GM23338 (cell line): ENCODE results near the gene TMEM98. TPM values are rescaled to one million over a fixed set of nuclear protein-coding genes. Genes with fewer than 3 reads are reported as not detected.

ENCODE experiments used
- ATAC-seq: fragments of 200-7000 bp; cut with Tn5 transposase; 3 replicates; pipeline ENCODE4 v1.9.1; 2020
- DNase-seq: peaks from one replicate; pipeline ENCODE4 v3.0.0-alpha.2; 2015; ENCODE audit warnings: low spot score
- H2AFZ ChIP-seq: fragments of 200-600 bp; sonication (generic); 2 replicates; pipeline ENCODE4 v1.8.0; 2016; ENCODE audit warnings: antibody characterized with exemption, mild to moderate bottlenecking, moderate library complexity
- H3F3A ChIP-seq: fragments of 200-600 bp; sonication (generic); replicated peaks from 2 replicates; pipeline ENCODE4 v1.8.0; 2017; ENCODE audit warnings: antibody characterized with exemption, mixed run types, low read depth
- H3K27ac ChIP-seq: fragments of 200-600 bp; sonication (generic); 2 replicates; pipeline ENCODE4 v1.6.1; 2016; ENCODE audit warnings: low read depth
- H3K27me3 ChIP-seq: fragments of 200-600 bp; sonication (generic); 2 replicates; pipeline ENCODE4 v1.8.0; 2016; ENCODE audit warnings: mild to moderate bottlenecking, mixed run types, moderate library complexity; ENCODE audit not compliant: insufficient read depth
- H3K36me3 ChIP-seq: fragments of 200-600 bp; sonication (generic); 2 replicates; pipeline ENCODE4 v1.8.0; 2016; ENCODE audit warnings: mild to moderate bottlenecking; ENCODE audit not compliant: insufficient read depth
- H3K4me1 ChIP-seq: fragments of 200-600 bp; sonication (generic); 2 replicates; pipeline ENCODE4 v1.8.0; 2016; ENCODE audit warnings: mild to moderate bottlenecking, moderate library complexity; ENCODE audit not compliant: insufficient read depth
- H3K4me2 ChIP-seq: fragments of 200-600 bp; sonication (generic); 2 replicates; pipeline ENCODE4 v1.7.1; 2017; ENCODE audit warnings: mixed run types
- H3K4me3 ChIP-seq: fragments of 200-600 bp; sonication (generic); 2 replicates; pipeline ENCODE4 v1.6.1; 2016; ENCODE audit warnings: mixed run types
- H3K79me2 ChIP-seq: fragments of 200-600 bp; sonication (generic); replicated peaks from 2 replicates; pipeline ENCODE4 v1.8.0; 2017; ENCODE audit warnings: mild to moderate bottlenecking; ENCODE audit not compliant: insufficient read depth
- H3K9me2 ChIP-seq: fragments of 200-600 bp; sonication (generic); 2 replicates; pipeline ENCODE4 v1.8.0; 2017; ENCODE audit not compliant: insufficient read depth
- H4K20me1 ChIP-seq: fragments of 200-600 bp; sonication (generic); replicated peaks from 2 replicates; pipeline ENCODE4 v1.8.0; 2017; ENCODE audit warnings: mild to moderate bottlenecking; ENCODE audit not compliant: insufficient read depth
- H3K27ac Mint-ChIP-seq: 2 replicates; pipeline ENCODE4 v1.8.0; 2020; ENCODE audit warnings: inconsistent platforms, mild to moderate bottlenecking, moderate library complexity, mixed read lengths
- H3K27me3 Mint-ChIP-seq: 3 replicates; pipeline ENCODE4 v1.8.0; 2022; ENCODE audit warnings: low read depth, mild to moderate bottlenecking, moderate library complexity, mixed read lengths, inconsistent platforms; ENCODE audit not compliant: insufficient read depth, poor library complexity
- H3K36me3 Mint-ChIP-seq: 3 replicates; pipeline ENCODE4 v1.8.0; 2021; ENCODE audit warnings: low read depth, mild to moderate bottlenecking, inconsistent platforms, moderate library complexity, mixed read lengths
- H3K4me1 Mint-ChIP-seq: 3 replicates; pipeline ENCODE4 v1.8.0; 2020; ENCODE audit warnings: mild to moderate bottlenecking, inconsistent platforms, mixed read lengths
- H3K4me3 Mint-ChIP-seq: 3 replicates; pipeline ENCODE4 v1.8.0; 2021; ENCODE audit warnings: moderate library complexity, mild to moderate bottlenecking, inconsistent platforms, mixed read lengths
- H3K9me3 Mint-ChIP-seq: 3 replicates; pipeline ENCODE4 v1.8.0; 2020; ENCODE audit warnings: moderate library complexity, mild to moderate bottlenecking, inconsistent platforms, mixed read lengths
- EZH2phosphoT487 ChIP-seq: fragments of 200-600 bp; sonication (generic); IDR thresholded peaks from one replicate; pipeline ENCODE4 v1.8.1; 2018; ENCODE audit warnings: antibody characterized with exemption; ENCODE audit not compliant: unreplicated experiment
- POLR2AphosphoS5 ChIP-seq: IDR thresholded peaks from 2 replicates; pipeline ENCODE4 v1.6.1; 2016; ENCODE audit warnings: antibody characterized with exemption, low read depth
- REST ChIP-seq: IDR thresholded peaks from one replicate; pipeline ENCODE4 v1.6.1; 2018; ENCODE audit warnings: antibody characterized with exemption; ENCODE audit not compliant: unreplicated experiment
- ZNF114 ChIP-seq: fragments of 250-450 bp; sonication (Bioruptor Pico); IDR thresholded peaks from 2 replicates; pipeline ENCODE4 v1.5.0; 2020; ENCODE audit warnings: mild to moderate bottlenecking, moderate library complexity
- ZNF462 ChIP-seq: fragments of 250-450 bp; sonication (Bioruptor Pico); IDR thresholded peaks from 2 replicates; pipeline ENCODE4 v1.5.0; 2020; ENCODE audit warnings: mild to moderate bottlenecking, moderate library complexity
- polyA plus RNA-seq: library from polyadenylated mRNA; unstranded; fragments of >200 nt; fragmentation: Nextera tagmentation; extraction: Ambion mirVana; gene quantifications from 2 replicates; pipeline ENCODE4 v1.2.1, GENCODE V29; 2016
- total RNA-seq: library from RNA; depleted of rRNA; stranded (reverse); fragments of >200 nt; shearing (Covaris generic); gene quantifications from 2 replicates; pipeline ENCODE4 v1.2.3, GENCODE V29; 2014

The TMEM98 gene
- total and polyA plus RNA-seq, 2 experiments from 2014 or later = 60.4 to 94.8 TPM

- TF ChIP-seq ZNF462 (CRISPR knock-in tag) = no peak
Observed at GRCh38 chr17:32976131-32976530, 48.2 kb downstream of the TMEM98 start (continued).

- Mint-ChIP-seq H3K27me3 (no peaks in the 10 kb centered on the region), H3K4me3 (no peak overlapping the region), H3K4me1 (no peaks in the 10 kb centered on the region), H3K27ac (no peak overlapping the region), H3K36me3 (peaks cover 4% of the 10 kb centered on the region; the same call in 2 of the 3 replicates), H3K9me3 (peaks cover 19% of the 10 kb centered on the region)
- ATAC-seq (no peak), DNase-seq (no peak)
- H3K4me3 ChIP-seq = no peak overlapping the region
- H3K4me1 ChIP-seq = no peaks in the 10 kb centered on the region
- no peak overlapping the region for H2AFZ ChIP-seq
- no peaks in the 10 kb centered on the region for H3K79me2 ChIP-seq
- no peaks in the 10 kb centered on the region for H4K20me1 ChIP-seq
- H3K4me2 ChIP-seq = no peak overlapping the region
- H3K27ac ChIP-seq = no peak overlapping the region
- no peaks in the 10 kb centered on the region for H3F3A ChIP-seq
- no peaks in the 10 kb centered on the region for H3K36me3 ChIP-seq
- no peaks in the 10 kb centered on the region for H3K27me3 ChIP-seq
- no peaks in the 10 kb centered on the region for H3K9me2 ChIP-seq
- TF ChIP-seq ZNF462 (CRISPR knock-in tag) = no peak
- TF ChIP-seq POLR2AphosphoS5 = no peak
- TF ChIP-seq ZNF114 = no peak
- TF ChIP-seq REST = no peak
- TF ChIP-seq EZH2phosphoT487 = no peak
Observed at GRCh38 chr17:32976605-32977004, 48.7 kb downstream of the TMEM98 start.
